HEK293 (cell line): ENCODE measurements around the gene DCAF4.

Experiments
- KLF1 ChIP-seq: fragments of 450-650 bp; formaldehyde crosslinking; IDR thresholded peaks from 2 replicates; pipeline ENCODE4 v1.5.1; 2016; ENCODE audit warnings: missing biosample characterization, missing genetic modification characterization
- KLF8 ChIP-seq: fragments of 450-650 bp; formaldehyde crosslinking; IDR thresholded peaks from 2 replicates; pipeline ENCODE4 v1.5.1; 2016; ENCODE audit warnings: missing biosample characterization, missing genetic modification characterization
- MZF1 ChIP-seq: fragments of 450-650 bp; formaldehyde crosslinking; IDR thresholded peaks from 2 replicates; pipeline ENCODE4 v1.5.1; 2017; ENCODE audit warnings: missing biosample characterization, missing genetic modification characterization, borderline replicate concordance
- SP7 ChIP-seq: fragments of 450-650 bp; formaldehyde crosslinking; IDR thresholded peaks from 2 replicates; pipeline ENCODE4 v1.5.1; 2016; ENCODE audit warnings: missing biosample characterization, missing genetic modification characterization
- TRIM28 ChIP-seq: IDR thresholded peaks from 2 replicates; pipeline ENCODE4 v1.6.1; 2011; ENCODE audit warnings: low read length, control low read depth, borderline replicate concordance
- ZNF133 ChIP-seq: fragments of 450-650 bp; formaldehyde crosslinking; IDR thresholded peaks from 2 replicates; pipeline ENCODE4 v1.5.1; 2016; ENCODE audit warnings: missing biosample characterization, missing genetic modification characterization
- ZNF155 ChIP-seq: fragments of 450-650 bp; formaldehyde crosslinking; IDR thresholded peaks from 2 replicates; pipeline ENCODE4 v1.5.1; 2016; ENCODE audit warnings: missing biosample characterization, missing genetic modification characterization
- ZNF169 ChIP-seq: fragments of 450-650 bp; formaldehyde crosslinking; IDR thresholded peaks from 2 replicates; pipeline ENCODE4 v1.5.1; 2016; ENCODE audit warnings: missing biosample characterization, missing genetic modification characterization
- ZNF175 ChIP-seq: fragments of 450-650 bp; formaldehyde crosslinking; IDR thresholded peaks from 2 replicates; pipeline ENCODE4 v1.5.1; 2016; ENCODE audit warnings: missing biosample characterization, missing genetic modification characterization
- ZNF274 ChIP-seq, 2 experiments: fragments of 200-500 bp in 1 of 2; fragments of 450-650 bp in 1 of 2; sonication (Bioruptor generic) in 1 of 2; formaldehyde crosslinking in 1 of 2; IDR thresholded peaks; 2 replicates each; pipeline versions ENCODE4 v1.5.1 to v1.6.1; 2014 to 2016; ENCODE audit warnings: borderline replicate concordance in 1 of 2, inconsistent platforms in 1 of 2, low read length in 1 of 2, missing biosample characterization in 1 of 2, missing genetic modification characterization in 1 of 2
- ZNF433 ChIP-seq: fragments of 450-650 bp; formaldehyde crosslinking; IDR thresholded peaks from 2 replicates; pipeline ENCODE4 v1.5.1; 2016; ENCODE audit warnings: missing biosample characterization, missing genetic modification characterization, low read depth
- ZNF654 ChIP-seq: fragments of 450-650 bp; formaldehyde crosslinking; IDR thresholded peaks from 2 replicates; pipeline ENCODE4 v1.5.1; 2016; ENCODE audit warnings: low read depth, missing biosample characterization, missing genetic modification characterization
- ZNF664 ChIP-seq: fragments of 450-650 bp; formaldehyde crosslinking; IDR thresholded peaks from 2 replicates; pipeline ENCODE4 v1.5.1; 2016; ENCODE audit warnings: missing biosample characterization, missing genetic modification characterization
- ZNF707 ChIP-seq: fragments of 450-650 bp; formaldehyde crosslinking; IDR thresholded peaks from 2 replicates; pipeline ENCODE4 v1.5.1; 2016; ENCODE audit warnings: missing biosample characterization, missing genetic modification characterization
- ZNF837 ChIP-seq: fragments of 450-650 bp; formaldehyde crosslinking; IDR thresholded peaks from 2 replicates; pipeline ENCODE4 v1.5.1; 2016; ENCODE audit warnings: missing biosample characterization, missing genetic modification characterization
- ZSCAN23 ChIP-seq: fragments of 450-650 bp; formaldehyde crosslinking; IDR thresholded peaks from 2 replicates; pipeline ENCODE4 v1.5.1; 2016; ENCODE audit warnings: missing biosample characterization, missing genetic modification characterization
- TF ChIP-seq, protein P1 (sequence below): fragments of 450-650 bp; formaldehyde crosslinking; IDR thresholded peaks from 2 replicates; pipeline ENCODE4 v1.5.1; 2016; ENCODE audit warnings: missing biosample characterization, missing genetic modification characterization
- TF ChIP-seq, protein P2 (sequence below): fragments of 450-650 bp; formaldehyde crosslinking; IDR thresholded peaks from 2 replicates; pipeline ENCODE4 v1.5.1; 2017; ENCODE audit warnings: missing biosample characterization, missing genetic modification characterization
- TF ChIP-seq, protein P3 (sequence below): fragments of 450-650 bp; formaldehyde crosslinking; optimal IDR thresholded peaks from 2 replicates; pipeline ENCODE3; 2016; ENCODE audit warnings: missing biosample characterization, mild to moderate bottlenecking, missing genetic modification characterization
- TF ChIP-seq, protein P4 (sequence below): fragments of 450-650 bp; formaldehyde crosslinking; conservative IDR thresholded peaks from 2 replicates; pipeline ENCODE4 v1.5.1; 2016; ENCODE audit warnings: low read depth, missing biosample characterization, missing genetic modification characterization
- TF ChIP-seq, protein P5 (sequence below): fragments of 450-650 bp; formaldehyde crosslinking; IDR thresholded peaks from 2 replicates; pipeline ENCODE4 v1.5.1; 2016; ENCODE audit warnings: missing biosample characterization, missing genetic modification characterization
- TF ChIP-seq, protein P6 (sequence below): fragments of 450-650 bp; formaldehyde crosslinking; IDR thresholded peaks from 2 replicates; pipeline ENCODE4 v1.5.1; 2016; ENCODE audit warnings: missing biosample characterization, missing genetic modification characterization
- TF ChIP-seq, protein P7 (sequence below): fragments of 450-650 bp; formaldehyde crosslinking; IDR thresholded peaks from 2 replicates; pipeline ENCODE4 v1.5.1; 2016; ENCODE audit warnings: missing biosample characterization, missing genetic modification characterization
- TF ChIP-seq, protein P8 (sequence below): fragments of 450-650 bp; formaldehyde crosslinking; IDR thresholded peaks from 2 replicates; pipeline ENCODE4 v1.5.1; 2016; ENCODE audit warnings: missing biosample characterization, missing genetic modification characterization

Gene DCAF4

DNA sequence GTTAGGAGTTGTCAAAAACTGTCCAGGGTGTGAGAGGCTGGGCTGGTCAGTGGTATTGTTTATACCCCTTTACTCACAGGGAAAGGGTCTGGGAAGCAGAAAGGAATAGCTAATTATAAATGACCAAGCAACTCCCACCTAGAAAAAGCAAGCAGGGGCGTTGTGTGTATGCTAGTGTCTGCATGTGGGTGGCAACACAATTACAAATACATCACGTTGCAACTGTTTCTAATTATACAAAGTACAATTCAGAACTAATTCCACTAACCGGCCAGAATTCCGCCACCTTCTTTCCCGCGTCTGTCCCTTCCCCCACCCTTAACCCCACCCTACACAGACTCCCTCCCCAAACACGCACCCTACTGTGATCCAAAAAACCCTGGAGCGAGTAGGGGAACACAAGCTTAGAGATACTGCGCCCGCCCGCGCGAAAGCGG, 34.6 kb upstream of the DCAF4 start (continued):
- no peak for TF ChIP-seq ZNF433
- TF ChIP-seq SP7 (tag by site-specific recombination), result no peak
- no peak for TF ChIP-seq ZNF664 (tag by site-specific recombination)
- TF ChIP-seq, protein P1, sequence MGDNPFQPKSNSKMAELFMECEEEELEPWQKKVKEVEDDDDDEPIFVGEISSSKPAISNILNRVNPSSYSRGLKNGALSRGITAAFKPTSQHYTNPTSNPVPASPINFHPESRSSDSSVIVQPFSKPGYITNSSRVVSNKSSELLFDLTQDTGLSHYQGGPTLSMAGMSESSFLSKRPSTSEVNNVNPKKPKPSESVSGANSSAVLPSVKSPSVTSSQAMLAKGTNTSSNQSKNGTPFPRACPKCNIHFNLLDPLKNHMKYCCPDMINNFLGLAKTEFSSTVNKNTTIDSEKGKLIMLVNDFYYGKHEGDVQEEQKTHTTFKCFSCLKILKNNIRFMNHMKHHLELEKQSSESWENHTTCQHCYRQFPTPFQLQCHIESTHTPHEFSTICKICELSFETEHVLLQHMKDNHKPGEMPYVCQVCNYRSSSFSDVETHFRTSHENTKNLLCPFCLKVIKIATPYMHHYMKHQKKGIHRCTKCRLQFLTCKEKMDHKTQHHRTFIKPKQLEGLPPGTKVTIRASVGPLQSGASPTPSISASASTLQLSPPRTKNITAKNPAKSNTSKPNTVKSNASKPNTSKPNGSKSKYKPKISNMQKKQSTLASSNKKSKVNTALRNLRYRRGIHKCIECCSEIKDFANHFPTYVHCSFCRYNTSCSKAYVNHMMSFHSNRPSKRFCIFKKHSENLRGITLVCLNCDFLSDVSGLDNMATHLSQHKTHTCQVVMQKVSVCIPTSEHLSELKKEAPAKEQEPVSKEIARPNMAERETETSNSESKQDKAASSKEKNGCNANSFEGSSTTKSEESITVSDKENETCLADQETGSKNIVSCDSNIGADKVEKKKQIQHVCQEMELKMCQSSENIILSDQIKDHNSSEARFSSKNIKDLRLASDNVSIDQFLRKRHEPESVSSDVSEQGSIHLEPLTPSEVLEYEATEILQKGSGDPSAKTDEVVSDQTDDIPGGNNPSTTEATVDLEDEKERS (tag by site-specific recombination), result no peak
- no peak for TF ChIP-seq MZF1 (tag by site-specific recombination)
- TF ChIP-seq ZNF654 (tag by site-specific recombination), result no peak
- TF ChIP-seq KLF8 (tag by site-specific recombination), result no peak
- no peak for TF ChIP-seq ZNF155 (tag by site-specific recombination)
- TF ChIP-seq ZSCAN23, result no peak
- no peak for TF ChIP-seq ZNF133 (tag by site-specific recombination)
- no peak for TF ChIP-seq ZNF274 (IDR thresholded peaks at IDR 0.05; ENCODE audit: low read length)
- no peak for TF ChIP-seq ZNF274 (tag by site-specific recombination; IDR thresholded peaks at IDR 0.05; ENCODE audit: borderline replicate concordance)
- no peak for TF ChIP-seq ZNF169
- TF ChIP-seq, protein P2, sequence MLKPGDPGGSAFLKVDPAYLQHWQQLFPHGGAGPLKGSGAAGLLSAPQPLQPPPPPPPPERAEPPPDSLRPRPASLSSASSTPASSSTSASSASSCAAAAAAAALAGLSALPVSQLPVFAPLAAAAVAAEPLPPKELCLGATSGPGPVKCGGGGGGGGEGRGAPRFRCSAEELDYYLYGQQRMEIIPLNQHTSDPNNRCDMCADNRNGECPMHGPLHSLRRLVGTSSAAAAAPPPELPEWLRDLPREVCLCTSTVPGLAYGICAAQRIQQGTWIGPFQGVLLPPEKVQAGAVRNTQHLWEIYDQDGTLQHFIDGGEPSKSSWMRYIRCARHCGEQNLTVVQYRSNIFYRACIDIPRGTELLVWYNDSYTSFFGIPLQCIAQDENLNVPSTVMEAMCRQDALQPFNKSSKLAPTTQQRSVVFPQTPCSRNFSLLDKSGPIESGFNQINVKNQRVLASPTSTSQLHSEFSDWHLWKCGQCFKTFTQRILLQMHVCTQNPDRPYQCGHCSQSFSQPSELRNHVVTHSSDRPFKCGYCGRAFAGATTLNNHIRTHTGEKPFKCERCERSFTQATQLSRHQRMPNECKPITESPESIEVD (tag by site-specific recombination), result no peak
- TF ChIP-seq, protein P3, sequence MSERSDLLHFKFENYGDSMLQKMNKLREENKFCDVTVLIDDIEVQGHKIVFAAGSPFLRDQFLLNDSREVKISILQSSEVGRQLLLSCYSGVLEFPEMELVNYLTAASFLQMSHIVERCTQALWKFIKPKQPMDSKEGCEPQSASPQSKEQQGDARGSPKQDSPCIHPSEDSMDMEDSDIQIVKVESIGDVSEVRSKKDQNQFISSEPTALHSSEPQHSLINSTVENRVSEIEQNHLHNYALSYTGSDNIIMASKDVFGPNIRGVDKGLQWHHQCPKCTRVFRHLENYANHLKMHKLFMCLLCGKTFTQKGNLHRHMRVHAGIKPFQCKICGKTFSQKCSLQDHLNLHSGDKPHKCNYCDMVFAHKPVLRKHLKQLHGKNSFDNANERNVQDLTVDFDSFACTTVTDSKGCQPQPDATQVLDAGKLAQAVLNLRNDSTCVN, result no peak
- TF ChIP-seq, protein P4, sequence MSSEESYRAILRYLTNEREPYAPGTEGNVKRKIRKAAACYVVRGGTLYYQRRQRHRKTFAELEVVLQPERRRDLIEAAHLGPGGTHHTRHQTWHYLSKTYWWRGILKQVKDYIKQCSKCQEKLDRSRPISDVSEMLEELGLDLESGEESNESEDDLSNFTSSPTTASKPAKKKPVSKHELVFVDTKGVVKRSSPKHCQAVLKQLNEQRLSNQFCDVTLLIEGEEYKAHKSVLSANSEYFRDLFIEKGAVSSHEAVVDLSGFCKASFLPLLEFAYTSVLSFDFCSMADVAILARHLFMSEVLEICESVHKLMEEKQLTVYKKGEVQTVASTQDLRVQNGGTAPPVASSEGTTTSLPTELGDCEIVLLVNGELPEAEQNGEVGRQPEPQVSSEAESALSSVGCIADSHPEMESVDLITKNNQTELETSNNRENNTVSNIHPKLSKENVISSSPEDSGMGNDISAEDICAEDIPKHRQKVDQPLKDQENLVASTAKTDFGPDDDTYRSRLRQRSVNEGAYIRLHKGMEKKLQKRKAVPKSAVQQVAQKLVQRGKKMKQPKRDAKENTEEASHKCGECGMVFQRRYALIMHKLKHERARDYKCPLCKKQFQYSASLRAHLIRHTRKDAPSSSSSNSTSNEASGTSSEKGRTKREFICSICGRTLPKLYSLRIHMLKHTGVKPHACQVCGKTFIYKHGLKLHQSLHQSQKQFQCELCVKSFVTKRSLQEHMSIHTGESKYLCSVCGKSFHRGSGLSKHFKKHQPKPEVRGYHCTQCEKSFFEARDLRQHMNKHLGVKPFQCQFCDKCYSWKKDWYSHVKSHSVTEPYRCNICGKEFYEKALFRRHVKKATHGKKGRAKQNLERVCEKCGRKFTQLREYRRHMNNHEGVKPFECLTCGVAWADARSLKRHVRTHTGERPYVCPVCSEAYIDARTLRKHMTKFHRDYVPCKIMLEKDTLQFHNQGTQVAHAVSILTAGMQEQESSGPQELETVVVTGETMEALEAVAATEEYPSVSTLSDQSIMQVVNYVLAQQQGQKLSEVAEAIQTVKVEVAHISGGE (tag by site-specific recombination), result no peak
- TF ChIP-seq, protein P5, sequence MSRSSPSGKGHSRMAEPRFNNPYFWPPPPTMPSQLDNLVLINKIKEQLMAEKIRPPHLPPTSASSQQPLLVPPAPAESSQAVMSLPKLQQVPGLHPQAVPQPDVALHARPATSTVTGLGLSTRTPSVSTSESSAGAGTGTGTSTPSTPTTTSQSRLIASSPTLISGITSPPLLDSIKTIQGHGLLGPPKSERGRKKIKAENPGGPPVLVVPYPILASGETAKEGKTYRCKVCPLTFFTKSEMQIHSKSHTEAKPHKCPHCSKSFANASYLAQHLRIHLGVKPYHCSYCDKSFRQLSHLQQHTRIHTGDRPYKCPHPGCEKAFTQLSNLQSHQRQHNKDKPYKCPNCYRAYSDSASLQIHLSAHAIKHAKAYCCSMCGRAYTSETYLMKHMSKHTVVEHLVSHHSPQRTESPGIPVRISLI, result no peak
- TF ChIP-seq KLF1, result peak; percentile 52
- no peak for TF ChIP-seq TRIM28
- TF ChIP-seq ZNF175 (tag by site-specific recombination), result no peak
- TF ChIP-seq ZNF707 (tag by site-specific recombination), result no peak
- TF ChIP-seq, protein P6, sequence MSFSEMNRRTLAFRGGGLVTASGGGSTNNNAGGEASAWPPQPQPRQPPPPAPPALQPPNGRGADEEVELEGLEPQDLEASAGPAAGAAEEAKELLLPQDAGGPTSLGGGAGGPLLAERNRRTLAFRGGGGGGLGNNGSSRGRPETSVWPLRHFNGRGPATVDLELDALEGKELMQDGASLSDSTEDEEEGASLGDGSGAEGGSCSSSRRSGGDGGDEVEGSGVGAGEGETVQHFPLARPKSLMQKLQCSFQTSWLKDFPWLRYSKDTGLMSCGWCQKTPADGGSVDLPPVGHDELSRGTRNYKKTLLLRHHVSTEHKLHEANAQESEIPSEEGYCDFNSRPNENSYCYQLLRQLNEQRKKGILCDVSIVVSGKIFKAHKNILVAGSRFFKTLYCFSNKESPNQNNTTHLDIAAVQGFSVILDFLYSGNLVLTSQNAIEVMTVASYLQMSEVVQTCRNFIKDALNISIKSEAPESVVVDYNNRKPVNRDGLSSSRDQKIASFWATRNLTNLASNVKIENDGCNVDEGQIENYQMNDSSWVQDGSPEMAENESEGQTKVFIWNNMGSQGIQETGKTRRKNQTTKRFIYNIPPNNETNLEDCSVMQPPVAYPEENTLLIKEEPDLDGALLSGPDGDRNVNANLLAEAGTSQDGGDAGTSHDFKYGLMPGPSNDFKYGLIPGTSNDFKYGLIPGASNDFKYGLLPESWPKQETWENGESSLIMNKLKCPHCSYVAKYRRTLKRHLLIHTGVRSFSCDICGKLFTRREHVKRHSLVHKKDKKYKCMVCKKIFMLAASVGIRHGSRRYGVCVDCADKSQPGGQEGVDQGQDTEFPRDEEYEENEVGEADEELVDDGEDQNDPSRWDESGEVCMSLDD (tag by site-specific recombination), result no peak
- TF ChIP-seq, protein P7, sequence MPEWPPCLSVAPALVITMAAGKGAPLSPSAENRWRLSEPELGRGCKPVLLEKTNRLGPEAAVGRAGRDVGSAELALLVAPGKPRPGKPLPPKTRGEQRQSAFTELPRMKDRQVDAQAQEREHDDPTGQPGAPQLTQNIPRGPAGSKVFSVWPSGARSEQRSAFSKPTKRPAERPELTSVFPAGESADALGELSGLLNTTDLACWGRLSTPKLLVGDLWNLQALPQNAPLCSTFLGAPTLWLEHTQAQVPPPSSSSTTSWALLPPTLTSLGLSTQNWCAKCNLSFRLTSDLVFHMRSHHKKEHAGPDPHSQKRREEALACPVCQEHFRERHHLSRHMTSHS, result no peak
- no peak for TF ChIP-seq ZNF837 (tag by site-specific recombination)
- TF ChIP-seq, protein P8, sequence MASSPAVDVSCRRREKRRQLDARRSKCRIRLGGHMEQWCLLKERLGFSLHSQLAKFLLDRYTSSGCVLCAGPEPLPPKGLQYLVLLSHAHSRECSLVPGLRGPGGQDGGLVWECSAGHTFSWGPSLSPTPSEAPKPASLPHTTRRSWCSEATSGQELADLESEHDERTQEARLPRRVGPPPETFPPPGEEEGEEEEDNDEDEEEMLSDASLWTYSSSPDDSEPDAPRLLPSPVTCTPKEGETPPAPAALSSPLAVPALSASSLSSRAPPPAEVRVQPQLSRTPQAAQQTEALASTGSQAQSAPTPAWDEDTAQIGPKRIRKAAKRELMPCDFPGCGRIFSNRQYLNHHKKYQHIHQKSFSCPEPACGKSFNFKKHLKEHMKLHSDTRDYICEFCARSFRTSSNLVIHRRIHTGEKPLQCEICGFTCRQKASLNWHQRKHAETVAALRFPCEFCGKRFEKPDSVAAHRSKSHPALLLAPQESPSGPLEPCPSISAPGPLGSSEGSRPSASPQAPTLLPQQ, result no peak
